NCI-H345 (cell line): ENCODE data around the gene CD247.
A peak's percentile ranks its signal among the peaks of the same experiment; 100 is the strongest.

Experiments
- DNase-seq: peaks from one replicate; lab custom pipeline; 2025; lab: John Stamatoyannopoulos, UW

The CD247 gene

DNA sequence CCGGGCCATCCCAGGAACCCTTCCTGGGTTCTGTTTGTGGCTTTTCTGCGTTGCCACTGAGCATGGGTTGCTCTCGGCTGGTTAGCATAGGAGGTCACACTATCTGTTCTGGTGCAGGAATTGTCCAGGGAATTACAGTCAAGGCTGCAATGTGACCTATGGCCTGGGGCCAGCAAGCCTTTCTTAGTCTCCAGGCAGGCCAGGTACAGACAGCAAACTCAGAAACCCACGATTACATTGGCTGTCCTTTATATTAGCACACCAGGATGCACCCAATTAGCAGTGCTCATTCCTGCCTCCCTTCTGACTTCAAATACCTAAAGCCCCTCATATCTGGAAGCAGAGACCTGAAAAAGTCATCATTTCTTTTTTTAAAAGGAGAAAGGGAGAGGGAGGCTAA lies 55.2 kb downstream of the CD247 start:
- no peak for DNase-seq

DNA sequence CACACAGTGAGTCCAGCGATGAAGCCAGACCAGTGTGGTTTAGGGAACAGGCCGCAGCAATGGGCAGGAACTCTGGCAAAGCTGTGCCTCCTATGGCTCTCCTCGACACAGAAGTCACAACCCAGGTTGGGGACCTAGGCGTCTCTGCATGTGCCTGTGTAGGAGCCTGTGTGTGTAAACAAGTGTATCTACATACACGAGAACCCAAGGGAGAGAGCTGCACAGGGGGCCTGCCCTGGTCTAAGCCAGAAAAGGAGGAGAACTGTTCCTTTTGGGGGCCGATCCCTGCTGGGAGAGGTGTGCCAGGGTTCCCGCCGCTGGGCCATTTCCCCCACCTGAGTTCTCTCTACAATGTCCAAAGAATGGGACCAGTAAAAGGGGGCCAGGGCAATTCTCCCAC lies 56.0 kb downstream of the CD247 start:
- no peak for DNase-seq

DNA sequence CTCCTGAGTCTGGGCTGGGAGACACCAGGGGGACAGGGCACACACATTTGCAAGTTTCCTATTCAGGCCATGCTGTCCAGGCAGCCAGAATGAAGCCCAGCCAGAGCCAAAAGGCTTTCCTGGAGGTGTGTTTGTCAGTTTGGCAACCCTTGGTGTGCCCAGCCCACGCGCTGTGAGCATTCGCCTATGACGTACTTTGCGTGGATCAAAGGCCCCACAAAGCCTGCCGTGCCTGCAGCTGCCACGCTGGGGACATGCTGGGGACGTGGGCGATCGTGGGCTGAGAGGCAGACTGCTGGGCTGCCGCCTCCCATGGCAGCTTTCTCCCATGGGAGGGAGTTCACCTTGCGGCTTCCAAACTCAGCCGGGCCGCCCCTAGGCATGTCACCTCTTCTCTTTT lies 57.5 kb downstream of the CD247 start:
- DNase-seq = no peak

DNA sequence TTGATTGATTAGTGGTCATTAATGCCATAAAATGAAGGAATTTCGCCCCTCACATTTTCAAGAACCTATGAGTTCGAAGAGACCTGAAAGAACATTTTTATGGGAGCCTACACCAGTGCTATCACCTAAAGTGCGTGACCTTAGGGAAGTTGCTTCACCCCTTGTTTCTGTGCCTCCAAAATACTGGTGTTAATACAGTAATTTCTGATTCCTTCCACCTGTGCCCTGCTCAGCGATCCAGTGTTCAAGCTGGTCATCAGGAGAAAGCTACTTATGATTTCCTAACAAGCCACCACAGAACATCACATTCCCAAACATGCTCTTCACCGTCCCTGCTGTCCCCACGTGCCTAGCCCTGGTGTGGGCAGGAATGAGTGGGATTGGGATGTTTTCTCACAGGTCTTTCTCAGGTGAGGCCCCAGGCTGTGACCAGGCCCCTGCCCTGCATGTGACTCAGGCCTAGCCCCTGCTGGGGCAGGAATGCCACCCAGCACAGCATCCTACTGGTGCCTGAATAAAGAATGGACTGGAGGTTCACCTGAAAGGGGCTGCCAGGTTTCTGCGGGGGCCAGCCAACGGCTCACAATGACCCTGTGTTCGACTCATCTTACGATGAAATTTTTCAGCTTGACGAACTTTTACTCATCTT lies 60.3 kb downstream of the CD247 start:
- DNase-seq = no peak

DNA sequence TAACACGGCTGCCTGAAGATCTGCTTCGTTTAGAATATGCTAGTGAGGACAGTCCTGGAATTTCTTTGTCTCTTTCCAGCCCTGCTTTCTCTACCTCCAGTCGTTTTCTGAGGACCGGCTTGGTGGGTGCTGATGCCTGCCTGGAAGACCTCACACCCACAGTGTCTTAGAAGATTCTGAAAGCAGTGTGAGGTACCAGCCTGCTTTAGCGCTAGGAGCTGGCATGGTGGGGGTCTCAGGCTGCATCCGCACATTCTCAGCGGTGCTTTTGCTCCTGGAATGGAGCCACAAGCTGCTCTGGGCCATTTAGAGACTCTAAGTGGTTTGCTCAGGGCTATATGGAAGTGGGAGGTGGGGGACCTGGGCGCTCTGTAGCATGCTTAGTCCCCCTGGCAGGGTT lies 61.4 kb downstream of the CD247 start:
- no peak for DNase-seq

DNA sequence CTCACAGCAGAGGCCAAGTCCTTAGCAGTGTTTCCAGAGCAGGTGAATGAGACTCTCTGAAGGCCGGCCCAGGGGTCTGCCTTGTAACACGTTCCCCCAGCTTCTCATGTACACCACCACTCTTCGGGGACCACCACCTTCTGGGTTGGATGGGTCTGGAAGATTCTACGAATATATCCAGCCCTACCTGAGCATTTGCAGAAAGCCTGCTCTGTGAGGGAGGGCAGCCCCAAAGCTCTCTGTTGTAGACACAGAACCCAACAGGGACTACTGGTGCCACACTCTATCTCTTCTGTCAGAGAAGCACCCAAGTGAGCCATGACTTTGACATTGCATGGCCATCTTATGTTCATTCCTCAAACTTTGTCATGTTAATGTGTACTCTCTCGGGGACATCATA lies 61.8 kb downstream of the CD247 start:
- no peak for DNase-seq

DNA sequence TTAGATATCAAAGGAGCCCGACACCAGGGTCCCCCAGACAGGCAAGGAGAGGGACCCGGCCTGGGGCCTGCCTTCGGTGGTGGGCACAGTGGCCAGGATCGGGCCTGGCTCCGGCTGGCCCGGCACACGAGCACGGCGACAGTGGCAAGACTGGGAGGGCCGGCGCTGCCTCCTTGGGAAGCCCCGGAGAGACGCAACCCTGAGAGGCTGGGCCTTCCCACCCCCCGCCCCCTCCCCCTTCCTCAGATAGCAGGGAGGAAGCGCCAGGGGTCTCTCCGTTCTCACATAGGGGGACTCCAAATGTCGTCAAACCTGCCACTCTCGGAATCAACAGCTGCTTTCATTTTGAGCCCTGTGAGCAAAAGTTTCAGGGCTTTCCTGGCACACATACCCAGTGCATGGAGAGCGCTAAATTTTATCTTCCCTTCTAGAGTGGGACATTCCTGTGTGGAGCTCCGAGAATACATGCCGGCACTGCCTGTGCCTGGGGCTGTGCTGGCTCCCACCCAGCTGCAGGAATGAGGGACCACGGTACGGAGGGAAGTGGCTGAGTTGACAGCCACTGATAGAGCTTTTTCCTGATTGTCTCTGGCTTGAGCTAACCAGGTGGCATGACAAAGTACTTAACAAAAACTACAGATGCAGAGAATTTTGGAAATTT lies 62.4 kb downstream of the CD247 start:
- DNase-seq = no peak

DNA sequence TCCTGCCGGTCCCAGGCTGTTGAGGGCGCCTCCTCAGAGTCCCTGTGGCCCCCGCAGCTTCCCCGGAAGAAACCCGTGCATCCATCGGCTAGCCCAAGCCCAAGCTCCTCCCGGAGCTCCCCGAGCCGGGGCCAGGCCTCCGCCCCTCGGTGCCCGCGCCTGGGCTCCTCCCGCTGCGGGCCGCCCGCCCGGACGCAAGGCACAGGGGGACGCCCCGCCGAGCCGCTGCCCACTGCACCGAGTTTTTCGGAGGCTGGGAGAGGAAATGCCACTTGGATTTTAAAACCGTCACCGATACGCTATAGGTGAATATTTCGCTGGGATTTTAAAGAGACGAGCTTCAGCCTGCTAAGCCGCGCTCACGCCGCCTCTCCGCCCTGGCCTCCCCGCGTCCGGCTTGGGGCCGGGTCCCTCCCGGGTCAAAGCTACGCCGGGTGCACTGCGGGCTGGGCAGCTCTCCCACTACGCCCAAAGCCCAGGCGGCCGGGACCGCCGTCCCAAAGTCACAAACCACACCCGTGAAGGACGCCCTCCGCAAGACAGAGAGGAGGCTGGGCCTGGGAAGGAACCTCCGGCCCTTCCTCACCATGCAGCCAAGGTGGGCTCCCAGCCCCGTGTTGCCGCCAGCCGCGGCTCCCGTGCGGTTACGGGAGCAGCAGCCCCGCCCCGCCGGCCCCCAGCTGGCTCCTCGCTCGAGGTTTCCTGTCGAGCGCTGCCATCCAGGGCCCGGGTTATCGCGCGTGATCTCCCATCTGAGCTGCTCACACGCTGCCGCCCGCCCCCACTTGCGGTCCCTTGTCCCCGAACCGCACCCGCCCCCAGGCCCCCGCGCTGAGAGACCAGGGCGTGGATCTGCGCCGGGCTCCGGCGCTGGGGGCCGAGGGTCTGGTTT lies 63.2 kb downstream of the CD247 start:
- DNase-seq = peak; percentile 59

DNA sequence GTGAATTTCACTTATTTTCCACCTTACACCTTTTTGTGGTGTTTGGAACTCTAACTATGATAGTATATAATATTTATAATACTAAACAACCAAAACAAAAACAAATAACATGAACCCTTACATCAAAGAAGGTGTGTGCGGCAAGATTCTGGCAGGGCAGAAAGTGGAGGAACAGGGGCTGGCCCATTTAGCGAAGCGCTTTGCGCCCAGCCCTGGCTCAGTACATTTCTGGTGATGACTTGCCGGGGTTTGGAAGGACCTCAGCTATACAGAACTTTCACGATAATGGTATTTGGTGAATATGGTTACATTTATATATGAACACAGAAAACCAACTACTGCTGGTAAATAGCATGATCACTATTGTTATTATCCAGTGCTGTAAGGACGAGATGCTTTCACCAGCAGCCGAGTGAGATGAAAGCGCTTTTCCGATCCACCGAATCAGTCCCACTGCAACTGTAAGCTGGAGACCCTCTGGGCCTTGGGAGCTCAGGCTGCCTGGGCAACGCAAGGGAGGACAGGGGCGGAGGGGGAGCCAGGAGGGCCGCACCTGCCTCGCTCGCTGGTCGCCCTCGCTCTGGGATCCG lies 63.9 kb downstream of the CD247 start:
- no peak for DNase-seq

DNA sequence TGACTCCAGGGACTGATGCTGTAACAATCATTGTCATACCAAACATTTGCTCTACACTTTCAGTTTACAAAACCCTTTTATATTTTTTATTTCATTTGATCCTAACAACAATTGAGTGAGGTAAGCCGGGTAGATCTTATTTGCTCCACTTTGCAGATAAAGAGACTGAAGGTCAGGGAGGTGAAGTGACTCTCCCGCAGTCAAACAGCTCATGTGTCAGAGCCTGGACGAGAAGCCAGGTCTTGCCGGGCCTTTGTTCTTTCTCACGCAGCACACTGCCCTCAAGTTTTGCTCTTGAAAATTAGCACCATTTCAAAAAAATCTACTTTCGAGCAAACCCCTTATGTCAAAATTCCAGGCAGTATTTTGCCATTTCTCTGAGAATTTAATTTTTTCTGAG lies 65.2 kb downstream of the CD247 start:
- DNase-seq = no peak

DNA sequence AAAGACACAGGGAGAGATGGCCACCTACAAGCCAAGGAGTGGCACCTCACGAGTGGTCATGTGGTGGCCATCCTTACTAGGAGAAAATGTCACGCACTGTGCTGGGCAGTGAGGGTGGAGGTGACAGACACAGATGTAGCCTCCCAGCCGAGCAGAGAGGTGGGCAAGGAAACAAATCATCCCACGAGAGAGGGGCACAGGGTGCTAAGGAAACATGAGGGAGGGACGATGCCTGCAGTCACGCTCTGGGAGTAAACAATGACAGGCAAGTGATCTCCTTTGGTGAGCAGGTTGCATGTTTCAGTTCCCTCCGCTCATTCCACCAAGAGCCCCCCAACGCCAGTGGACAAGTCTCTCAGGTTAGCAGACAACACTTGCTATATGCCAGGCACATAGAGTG lies 65.8 kb downstream of the CD247 start:
- DNase-seq = no peak

DNA sequence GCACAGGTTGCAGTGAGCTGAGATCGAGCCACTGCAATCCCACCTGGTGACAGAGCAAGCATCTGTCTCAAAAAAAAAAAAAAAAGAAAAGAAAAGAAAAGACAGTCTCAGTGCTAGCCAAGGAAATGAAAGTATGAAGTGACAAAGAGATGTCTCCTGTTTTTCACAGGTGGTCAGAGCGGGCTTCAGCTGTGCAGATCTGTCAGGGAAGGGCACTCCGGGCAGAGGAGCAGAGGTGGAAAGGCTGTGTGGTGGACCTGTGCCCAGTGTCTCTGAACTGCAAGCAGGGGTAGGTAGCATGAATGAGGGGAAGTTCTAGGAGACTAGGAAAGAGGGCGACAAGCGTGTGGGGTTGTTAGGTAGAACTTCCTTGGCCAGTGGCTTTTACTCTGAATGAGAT lies 67.5 kb downstream of the CD247 start:
- no peak for DNase-seq

DNA sequence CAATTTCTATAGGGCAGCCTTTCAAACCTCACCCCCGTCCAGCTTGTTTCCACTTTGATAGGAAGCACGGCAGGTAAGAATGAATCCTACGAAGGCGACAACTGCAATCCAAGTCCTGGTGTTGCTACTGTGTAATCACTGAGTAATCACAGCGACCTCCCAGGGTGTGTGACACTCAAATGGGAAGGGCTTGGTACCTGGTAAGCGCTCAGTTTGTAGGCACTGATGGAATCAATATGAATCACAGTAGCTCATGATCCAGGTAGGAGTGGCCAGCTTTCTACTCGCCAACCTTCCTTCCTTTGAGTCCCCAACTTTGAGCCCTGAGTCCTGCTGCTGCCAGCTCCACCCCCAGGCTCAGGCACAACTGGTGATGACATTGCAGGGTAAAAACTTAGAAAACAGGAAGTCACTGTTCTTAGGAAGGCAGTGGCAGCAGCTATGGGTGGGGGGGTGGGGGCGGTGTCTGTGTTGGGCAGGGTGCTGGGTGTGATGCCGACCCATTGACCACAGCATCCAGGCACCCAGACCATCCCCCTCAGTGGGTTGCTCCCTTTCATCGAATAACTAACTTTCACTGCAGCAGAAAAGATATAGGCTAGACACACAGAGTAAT lies 70.7 kb downstream of the CD247 start:
- DNase-seq = no peak

DNA sequence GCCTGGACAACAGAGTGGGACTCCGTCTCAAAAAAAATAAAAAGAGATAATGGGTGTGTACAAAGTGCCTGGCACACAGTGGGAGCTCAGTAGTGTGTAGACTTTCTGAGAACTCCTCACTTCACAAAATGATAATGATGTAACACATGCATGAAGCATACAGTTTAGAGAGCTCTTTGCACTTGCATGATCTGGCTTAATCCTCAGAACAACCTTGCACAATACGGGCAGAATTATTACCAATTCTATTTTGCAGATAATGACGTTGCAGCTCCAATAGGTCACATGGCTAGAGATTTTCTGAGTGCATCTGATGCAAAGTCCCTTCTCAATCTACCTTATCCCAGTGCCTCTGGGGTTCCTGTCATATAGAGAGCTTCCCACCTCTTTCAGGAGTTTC lies 71.4 kb downstream of the CD247 start:
- DNase-seq = no peak

DNA sequence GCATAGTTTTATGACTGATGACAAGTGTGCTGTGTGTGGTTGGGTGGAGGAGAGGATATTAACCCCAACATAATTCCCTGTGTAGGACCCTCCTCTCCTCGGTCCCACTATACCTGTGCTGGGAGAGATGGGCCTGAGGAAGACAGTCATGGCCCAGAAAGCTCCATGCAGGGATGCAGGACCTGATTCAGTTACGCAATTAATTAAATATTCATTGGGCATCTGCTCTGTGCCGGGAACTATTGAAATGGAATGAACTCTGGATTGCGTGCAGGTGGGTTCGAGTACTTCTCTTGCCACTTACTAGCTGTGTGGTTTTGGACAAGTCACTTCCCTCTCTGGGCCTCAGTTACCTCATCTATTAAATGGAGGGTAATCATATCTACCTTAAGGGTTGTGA lies 74.6 kb downstream of the CD247 start:
- DNase-seq = no peak

DNA sequence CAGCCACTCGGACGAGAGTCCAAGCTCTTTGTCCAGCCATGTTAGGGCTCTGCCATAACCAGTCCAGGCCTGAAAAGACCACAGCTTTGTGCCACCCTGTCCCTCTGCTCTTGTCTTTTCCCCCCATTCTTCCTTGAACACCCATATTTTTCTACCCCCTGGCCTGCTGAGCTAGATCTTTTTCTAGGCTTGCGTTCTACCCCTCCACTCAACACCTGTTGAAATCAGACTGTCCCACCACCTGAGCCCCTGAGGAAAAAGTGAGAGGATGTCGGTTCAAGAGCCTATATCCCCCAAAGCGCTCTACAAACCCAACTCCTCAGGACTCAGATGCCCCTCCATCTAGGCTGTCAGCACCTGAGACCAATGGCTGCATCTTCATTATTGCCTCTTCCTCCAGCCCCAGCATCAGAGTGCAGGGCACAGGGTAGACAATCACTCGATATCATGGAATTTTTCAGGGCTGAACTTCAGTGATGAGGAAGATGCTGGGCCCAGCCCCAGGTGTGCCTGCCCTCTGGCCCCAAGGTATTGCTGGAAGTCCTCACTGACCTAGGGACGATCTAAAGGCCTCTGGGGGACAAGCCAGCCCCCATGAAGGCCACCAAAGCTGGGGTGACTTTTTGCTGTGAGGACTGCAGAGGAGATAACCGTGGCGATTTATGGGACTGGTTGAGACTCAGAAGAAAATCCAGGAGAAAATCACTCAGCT lies 75.3 kb downstream of the CD247 start:
- DNase-seq = no peak

DNA sequence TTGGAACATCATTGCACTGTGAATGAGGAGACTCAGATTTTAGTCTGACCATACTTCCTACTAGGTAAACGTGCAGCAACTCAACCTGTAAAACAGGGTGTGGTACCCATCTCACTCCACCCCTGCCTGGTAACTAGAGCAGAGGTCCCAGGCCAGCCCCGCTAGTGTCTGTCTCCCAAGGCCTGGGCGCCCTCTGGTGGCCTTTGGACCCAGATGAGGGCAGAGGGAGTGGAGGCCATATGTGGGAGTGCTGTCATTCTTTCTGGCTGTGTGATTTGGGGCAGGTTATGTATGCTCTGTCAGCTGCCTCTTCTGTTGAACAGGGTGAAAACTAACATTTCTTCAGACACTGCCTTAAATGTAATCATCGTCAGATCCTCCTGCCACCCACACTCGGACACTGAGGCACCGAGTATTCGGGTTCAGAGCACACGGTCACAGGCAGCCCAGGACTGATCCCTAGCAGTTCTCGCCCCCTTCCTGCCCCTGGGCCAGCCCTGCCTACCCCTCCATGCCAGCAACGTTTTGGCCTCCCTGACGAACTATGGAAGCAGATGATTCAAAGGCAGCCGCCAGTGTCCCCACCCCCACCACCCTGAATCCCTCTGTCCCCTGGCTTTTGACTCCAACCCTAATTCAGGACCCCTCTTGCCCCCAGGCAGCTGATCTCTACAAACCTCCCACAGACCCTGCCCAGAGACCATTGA lies 76.0 kb downstream of the CD247 start:
- DNase-seq = peak; percentile 72

DNA sequence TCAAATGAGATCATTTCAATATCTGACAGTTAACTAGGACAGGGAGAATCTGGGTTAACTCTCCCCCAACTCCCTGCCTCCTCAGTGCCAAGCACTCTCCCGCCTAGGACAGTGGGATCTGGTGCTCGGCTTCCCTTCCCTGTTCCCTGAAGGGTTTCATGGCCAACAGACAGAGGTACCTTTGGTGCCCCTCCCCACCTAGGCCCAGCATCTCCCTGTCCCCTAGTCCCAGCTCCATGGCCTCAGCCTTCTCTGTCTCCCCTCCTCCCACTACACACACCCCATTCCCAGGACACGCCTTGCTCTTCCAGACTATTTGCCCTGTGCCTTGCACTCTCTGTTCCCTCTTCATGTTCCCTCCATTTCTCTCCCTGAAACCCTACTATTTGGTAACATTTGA lies 77.1 kb downstream of the CD247 start:
- no peak for DNase-seq

DNA sequence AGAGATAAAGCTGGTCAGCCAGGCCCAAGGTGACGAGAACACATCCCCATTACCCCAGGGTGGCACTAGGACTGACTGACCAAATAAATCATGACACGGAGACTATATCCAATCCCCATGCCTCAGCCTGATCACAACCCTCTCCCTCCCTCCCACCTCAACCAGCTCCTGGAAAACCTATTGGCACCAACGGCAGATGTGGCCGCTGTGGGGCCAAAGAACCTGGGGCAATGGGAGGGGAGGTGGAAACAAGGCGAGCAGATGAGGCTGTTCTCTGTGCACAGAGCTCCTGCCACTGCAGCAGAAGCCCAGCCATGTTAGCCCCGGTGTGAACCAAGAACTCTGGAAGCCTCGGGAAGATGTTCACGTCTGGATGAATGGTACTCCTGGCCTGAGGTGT lies 77.6 kb downstream of the CD247 start:
- no peak for DNase-seq

DNA sequence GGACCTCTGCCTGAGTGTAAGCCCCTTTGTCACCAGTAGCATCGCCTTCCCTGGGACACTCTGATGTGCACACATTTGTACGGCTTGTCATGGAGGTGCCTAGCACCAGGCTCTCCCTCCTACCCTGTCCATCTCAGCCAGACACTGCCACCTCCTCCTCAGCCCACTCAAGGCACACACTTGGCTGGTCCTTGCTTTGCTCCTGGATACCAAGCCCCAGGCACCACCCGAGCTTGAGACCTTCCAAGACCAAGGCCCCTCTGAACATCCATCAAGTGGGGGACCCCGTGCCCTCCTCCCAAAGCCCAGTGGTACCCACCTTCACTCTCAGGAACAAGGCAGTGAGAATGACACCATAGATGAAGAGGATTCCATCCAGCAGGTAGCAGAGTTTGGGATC lies 78.0 kb downstream of the CD247 start:
- no peak for DNase-seq
